NCI-H748 (cell line): ENCODE measurements around the gene SLC34A1.
A peak's percentile ranks its signal among the peaks of the same experiment; 100 is the strongest.
"Not testable (repeated sequence)": the region's sequence is repeated elsewhere in the genome, so short reads cannot be mapped to it uniquely, and the experiment has no call there.

Experiments
- DNase-seq: peaks from one replicate; lab custom pipeline; 2025; ENCODE audit not compliant: unreplicated experiment; lab: John Stamatoyannopoulos, UW

Gene SLC34A1

DNA sequence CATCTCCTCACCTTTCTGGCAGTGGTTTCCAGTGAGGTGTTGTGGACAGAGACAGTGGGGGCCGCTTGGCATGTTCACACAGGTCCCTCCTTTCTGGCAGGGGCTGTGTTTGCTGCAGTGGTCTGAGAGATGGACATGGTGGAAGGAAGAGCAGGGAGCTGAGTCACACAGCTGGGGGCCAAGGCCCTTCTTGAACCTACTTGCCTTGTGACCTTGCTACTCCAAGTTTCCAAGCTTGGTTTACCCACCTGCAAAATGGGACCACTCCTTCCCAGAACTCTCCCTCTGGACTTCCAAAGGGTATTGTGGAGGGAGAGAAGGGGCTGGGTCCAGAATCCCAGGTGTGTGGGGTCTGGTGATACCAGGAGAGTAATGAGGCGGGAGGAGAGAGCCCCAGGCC is 21.1 kb downstream of the SLC34A1 start:
- DNase-seq = no peak

DNA sequence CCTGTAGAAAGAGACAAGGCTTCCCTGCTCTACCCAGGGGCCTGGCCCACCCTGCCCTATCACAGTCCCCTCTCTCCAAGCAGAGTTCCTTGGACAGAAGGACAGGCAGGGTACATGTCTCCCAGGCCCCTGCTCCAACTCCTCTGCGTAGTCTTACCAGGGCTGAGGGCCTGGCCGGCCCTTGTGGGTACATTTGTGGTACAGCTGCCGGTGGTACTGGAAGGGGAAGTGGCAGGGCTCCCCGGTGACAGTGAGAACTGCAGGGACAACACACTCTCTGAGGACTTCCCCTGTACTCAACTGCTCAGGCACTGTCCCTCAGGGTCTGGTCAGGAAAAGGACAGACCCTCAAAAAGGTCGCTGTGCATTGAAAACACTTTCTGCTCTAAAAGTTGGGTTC is 21.6 kb downstream of the SLC34A1 start:
- DNase-seq = no peak

DNA sequence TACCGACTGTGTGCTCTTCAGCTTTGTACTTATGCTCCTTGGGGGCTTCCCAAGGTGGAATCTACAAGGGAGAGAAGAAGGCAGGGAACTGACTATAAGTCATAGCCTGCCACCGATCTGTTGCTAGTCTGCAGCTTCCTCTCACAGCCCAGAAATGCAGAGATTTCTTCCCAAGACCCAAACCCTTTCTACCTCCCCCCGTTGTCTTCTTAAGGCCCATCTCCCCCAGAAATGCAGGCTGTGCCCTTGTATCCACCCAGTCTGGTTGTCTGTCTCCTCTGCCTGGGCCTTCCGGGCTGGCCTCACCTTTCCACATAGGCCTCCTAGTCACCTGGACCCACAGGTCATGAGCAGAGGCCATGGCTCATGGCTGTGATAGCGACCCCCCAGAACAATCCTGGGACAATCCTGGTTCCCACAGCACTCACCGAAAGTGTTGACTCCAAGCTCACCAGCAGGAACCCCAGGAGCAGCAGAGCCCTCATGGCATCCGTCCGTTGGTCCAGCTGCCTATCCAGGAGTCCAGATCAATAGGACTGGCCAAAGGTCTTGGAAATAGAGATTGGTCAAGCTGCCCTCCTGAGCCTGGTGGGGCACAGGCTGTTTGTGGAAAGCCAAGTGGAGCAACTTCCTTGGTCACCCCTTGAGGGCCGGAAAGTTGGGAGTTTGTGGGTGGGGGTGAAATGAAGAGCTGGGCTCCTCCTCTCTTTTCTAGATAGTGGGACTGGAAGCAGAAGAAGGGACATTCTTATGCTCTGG is 25.0 kb downstream of the SLC34A1 start, which contains the start of gene F12:
F12 (minus strand) TSS at position 522 of the 759 bp plus-strand sequence; CDS start at position 485, 37 bp downstream.
- no peak for DNase-seq

- DNase-seq = no peak
These were observed 26.3 kb downstream of the SLC34A1 start for GRCh38 chr5:177410575-177410974.

- no peak for DNase-seq
These were observed 28.5 kb downstream of the SLC34A1 start for GRCh38 chr5:177412603-177413233.

DNA sequence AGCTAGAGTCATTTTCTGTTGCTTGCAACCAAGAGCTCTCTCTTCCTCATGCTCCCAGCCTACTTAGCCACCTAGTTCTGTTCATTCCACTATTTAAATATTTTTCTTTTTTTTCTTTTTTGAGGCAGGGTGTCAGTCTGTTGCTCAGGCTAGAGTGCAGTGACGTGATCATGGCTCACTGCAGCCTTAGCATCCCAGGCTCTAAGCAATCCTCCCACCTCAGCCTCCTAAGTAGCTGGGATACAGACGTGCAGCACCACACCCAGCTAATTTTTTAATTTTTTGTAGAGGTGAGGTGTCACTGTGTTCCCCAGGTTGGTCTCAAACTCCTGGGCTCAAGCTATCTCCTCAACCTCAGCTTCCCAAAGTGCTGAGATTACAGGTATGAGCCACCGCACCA is 30.2 kb downstream of the SLC34A1 start:
- DNase-seq = no peak

DNA sequence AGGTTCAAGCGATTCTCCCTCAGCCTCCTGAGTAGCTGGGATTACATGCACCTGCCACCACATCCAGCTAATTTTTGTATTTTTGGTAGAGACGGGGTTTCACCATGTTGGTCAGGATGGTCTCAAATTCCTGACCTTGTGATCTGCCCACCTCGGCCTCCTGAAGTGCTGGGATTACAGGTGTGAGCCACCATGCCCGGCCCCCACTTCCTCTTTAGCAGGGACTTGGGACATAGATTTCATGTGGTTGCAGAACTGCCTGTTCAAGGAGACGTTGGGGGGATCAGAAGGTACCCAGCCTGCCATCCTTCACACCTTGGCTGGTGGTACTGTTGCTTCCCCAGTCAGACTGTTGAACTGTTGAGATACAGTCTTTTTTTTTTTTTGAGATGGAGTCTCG is 32.8 kb downstream of the SLC34A1 start:
- DNase-seq = not testable (repeated sequence)

GRCh38 chr5:177419046-177419445 is 34.8 kb downstream of the SLC34A1 start:
- DNase-seq = no peak

GRCh38 chr5:177420472-177420871 is 36.2 kb downstream of the SLC34A1 start:
- DNase-seq = not testable (repeated sequence)

- DNase-seq = no peak
These were observed 37.0 kb downstream of the SLC34A1 start for GRCh38 chr5:177421062-177421798.

GRCh38 chr5:177423671-177424070 is 39.4 kb downstream of the SLC34A1 start:
- DNase-seq = no peak

GRCh38 chr5:177425196-177425800 is 41.1 kb downstream of the SLC34A1 start:
- peak; percentile 66 for DNase-seq

- peak; percentile 100 for DNase-seq
These were observed 41.7 kb downstream of the SLC34A1 start for GRCh38 chr5:177425801-177426565.

- DNase-seq = peak; percentile 69
These were observed 42.5 kb downstream of the SLC34A1 start, which contains the start of gene GRK6 for GRCh38 chr5:177426566-177427210. TSS of gene GRK6 (plus strand) at chr5:177426676. CDS start at chr5:177426846, 170 bp downstream.

DNA sequence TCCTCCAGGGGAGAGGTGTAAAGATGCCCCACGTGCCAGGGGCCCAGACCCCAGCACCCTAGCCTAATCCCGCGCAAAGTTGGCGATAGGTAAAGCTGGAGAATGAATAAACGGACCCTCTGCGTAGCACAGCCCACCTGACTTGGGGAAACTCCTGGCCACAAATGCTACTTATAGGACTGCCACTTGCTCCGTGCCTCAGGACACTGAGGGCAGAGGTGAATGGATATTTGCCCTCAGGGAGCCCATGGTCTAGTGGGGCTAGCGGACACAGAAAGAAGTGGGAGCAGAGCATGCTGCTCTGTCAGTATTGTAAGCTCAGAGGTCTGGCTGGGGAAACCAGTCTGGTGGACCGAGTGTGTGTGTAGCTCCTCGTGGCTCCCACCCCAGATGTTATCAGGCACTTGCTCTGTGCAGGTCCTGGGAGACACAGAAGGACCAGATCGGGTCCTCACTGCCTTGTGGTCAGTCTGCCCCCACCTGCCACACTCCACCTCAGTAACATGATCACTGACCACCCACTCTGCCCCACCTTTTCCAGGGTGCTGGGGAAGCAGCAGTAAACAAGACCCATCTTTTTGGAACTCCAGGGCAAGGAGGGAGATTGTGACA is 43.1 kb downstream of the SLC34A1 start:
- DNase-seq = peak; percentile 36

DNA sequence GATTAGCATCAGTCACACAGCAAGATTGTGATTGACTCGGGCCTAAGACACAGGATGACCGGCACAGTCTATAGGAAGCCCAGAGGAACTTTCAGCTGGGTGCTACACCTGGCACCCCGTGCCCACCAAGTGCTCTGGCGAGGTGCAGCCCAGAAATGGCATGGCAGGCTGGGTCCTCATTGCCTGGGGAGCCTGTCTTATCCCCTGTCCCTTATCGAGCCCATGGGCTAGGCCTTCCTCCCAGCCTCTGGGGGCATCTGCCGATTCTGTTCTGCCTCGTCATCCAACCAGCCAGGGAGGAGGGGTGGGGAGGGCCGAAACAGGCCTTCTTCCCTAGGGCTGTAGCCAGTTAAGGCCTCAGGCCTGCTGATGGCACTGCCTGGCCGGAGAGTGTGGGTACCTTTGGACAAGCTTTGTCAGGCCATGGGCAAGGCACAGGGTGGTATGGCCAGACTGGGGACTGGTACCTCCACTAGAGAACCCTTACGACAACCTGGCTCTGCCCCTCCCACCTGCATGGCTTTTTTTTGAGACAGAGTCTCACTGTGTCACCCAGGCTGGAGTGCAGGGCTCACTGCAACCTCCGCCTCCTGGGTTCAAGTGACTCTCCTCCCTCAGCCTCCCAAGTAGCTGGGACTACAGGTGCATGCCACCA is 43.8 kb downstream of the SLC34A1 start:
- no peak for DNase-seq

- no peak for DNase-seq
These were observed 44.5 kb downstream of the SLC34A1 start for GRCh38 chr5:177428574-177429217.

GRCh38 chr5:177429248-177430040 is 45.2 kb downstream of the SLC34A1 start:
- no peak for DNase-seq
